C1 segment of cervical spinal cord (tissue), 14 donors: Measurements from ENCODE around the gene SRP68.
"Not testable (repeated sequence)": the region's sequence is repeated elsewhere in the genome, so short reads cannot be mapped to it uniquely, and the experiment has no call there.

Source experiments
- DNase-seq, 14 donors: peaks; one replicate each; lab custom pipeline; 2025; lab: John Stamatoyannopoulos, UW

SRP68 gene

GRCh38 chr17:76046064-76046463 lies 26.3 kb downstream of the SRP68 start:
- no peak for DNase-seq

GRCh38 chr17:76044475-76045007 lies 27.8 kb downstream of the SRP68 start:
- DNase-seq: not testable (repeated sequence)

- not testable (repeated sequence) for DNase-seq
Measured at GRCh38 chr17:76042868-76043267, 29.4 kb downstream of the SRP68 start.

- no peak for DNase-seq
Measured at GRCh38 chr17:76040376-76040775, 31.9 kb downstream of the SRP68 start.

GRCh38 chr17:76039121-76039520 lies 33.2 kb downstream of the SRP68 start:
- DNase-seq: no peak

- no peak for DNase-seq
Measured at GRCh38 chr17:76038050-76038449, 34.3 kb downstream of the SRP68 start.

GRCh38 chr17:76036497-76037261 lies 35.6 kb downstream of the SRP68 start:
- DNase-seq: no peak

GRCh38 chr17:76034428-76035350 lies 37.6 kb downstream of the SRP68 start:
- no peak for DNase-seq

- DNase-seq: no peak
Measured at GRCh38 chr17:76033139-76033538, 39.2 kb downstream of the SRP68 start.

- no peak for DNase-seq
Measured at GRCh38 chr17:76032780-76033108, 39.6 kb downstream of the SRP68 start.

- no peak for DNase-seq
Measured at GRCh38 chr17:76032073-76032779, 40.1 kb downstream of the SRP68 start.

- DNase-seq: no peak
Measured at GRCh38 chr17:76027159-76027839, 45.0 kb downstream of the SRP68 start, which contains the start of gene EVPL. TSS of gene EVPL (minus strand) at chr17:76027306. CDS start at chr17:76027198, 108 bp downstream.

- no peak for DNase-seq
Measured at GRCh38 chr17:76026714-76027158, 45.6 kb downstream of the SRP68 start.

GRCh38 chr17:76025294-76025693 lies 47.0 kb downstream of the SRP68 start:
- no peak for DNase-seq

GRCh38 chr17:76024353-76024752 lies 48.0 kb downstream of the SRP68 start:
- DNase-seq: no peak

- no peak for DNase-seq
Measured at GRCh38 chr17:76023900-76024237, 48.4 kb downstream of the SRP68 start.

- no peak for DNase-seq
Measured at GRCh38 chr17:76022973-76023899, 49.1 kb downstream of the SRP68 start.

GRCh38 chr17:76022285-76022684 lies 50.0 kb downstream of the SRP68 start:
- no peak for DNase-seq

- DNase-seq: no peak
Measured at GRCh38 chr17:76019833-76020467, 52.4 kb downstream of the SRP68 start.

- DNase-seq: no peak
Measured at GRCh38 chr17:76018801-76019200, 53.5 kb downstream of the SRP68 start.
